ENCODE data around the gene FAM162A.

Gene FAM162A

DNA sequence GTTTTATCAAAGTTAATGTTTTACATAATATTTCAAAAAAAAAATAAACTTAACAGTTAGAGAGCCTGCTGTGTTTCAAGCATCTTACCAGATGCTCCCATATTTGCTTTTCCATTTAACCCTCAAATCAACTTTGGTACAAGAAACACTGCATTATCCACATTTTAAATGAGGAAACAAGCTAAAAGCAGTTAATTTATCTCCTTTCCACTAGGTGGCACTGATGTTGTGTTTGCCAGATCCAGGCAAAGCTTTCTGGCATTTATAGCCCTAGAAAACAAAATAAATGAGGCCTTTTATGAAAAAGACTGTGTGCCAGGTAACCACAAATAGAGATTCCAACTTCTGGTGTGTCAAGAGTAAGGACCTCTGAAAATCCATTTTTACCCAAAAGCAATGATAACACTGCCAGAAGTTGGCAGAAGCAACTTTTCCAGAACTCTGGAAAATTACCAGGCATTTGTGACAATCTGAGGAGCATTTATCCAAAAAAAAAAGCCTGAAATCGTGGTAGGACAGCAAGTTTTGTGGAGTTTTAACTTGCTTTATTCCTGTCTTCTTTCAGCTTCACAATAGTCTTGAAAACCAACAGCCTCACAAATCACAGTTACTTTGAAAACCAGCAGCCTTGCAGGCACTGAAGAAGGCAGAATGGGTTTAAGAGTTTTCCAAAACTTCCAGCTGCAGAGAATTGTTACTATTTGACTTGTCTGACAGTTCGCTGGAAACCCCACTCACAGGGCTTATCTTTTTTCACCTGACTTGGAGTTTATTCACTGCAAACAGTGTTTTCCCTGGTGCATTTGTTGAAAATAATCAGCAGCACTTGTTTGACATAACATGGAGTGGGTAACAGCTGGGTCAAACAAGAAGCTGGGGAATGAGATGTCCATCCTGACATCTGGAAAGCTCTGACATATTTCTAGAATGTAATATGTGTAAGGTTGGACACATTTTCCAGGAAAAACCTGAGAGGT, 9.2 kb downstream of the FAM162A start:
- in situ Hi-C loops (cut with HindIII; ENCODE audit: low sequenced_read_pairs): no loop called here
- no peak overlapping the region for H3K4me3 ChIP-seq (ENCODE audit: low read depth, low read length)
- TF ChIP-seq CTCF (IDR thresholded peaks at IDR 0.05; ENCODE audit: low read depth, low read length): peak; percentile 67
- DNase-seq (ENCODE audit: low read depth, low spot score): peak; percentile 65

GRCh38 chr3:122394173-122394572, 10.2 kb downstream of the FAM162A start:
- H3K4me3 ChIP-seq (ENCODE audit: low read depth, low read length): no peak overlapping the region
- TF ChIP-seq CTCF (IDR thresholded peaks at IDR 0.05; ENCODE audit: low read depth, low read length): no peak
- in situ Hi-C loops (cut with HindIII; ENCODE audit: low sequenced_read_pairs): no loop called here
- no peak for DNase-seq (ENCODE audit: low read depth, low spot score)

GRCh38 chr3:122395582-122395981, 11.6 kb downstream of the FAM162A start:
- in situ Hi-C loops (cut with HindIII; ENCODE audit: low sequenced_read_pairs): no loop called here
- no peak for DNase-seq (ENCODE audit: low read depth, low spot score)
- TF ChIP-seq CTCF (IDR thresholded peaks at IDR 0.05; ENCODE audit: low read depth, low read length): no peak
- no peak overlapping the region for H3K4me3 ChIP-seq (ENCODE audit: low read depth, low read length)

- in situ Hi-C loops (cut with HindIII; ENCODE audit: low sequenced_read_pairs): no loop called here
- TF ChIP-seq CTCF (IDR thresholded peaks at IDR 0.05; ENCODE audit: low read depth, low read length): no peak
These were observed 12.5 kb downstream of the FAM162A start for GRCh38 chr3:122396511-122396910.

GRCh38 chr3:122397201-122397600, 13.2 kb downstream of the FAM162A start:
- no peak for TF ChIP-seq CTCF (IDR thresholded peaks at IDR 0.05; ENCODE audit: low read depth, low read length)
- in situ Hi-C loops (cut with HindIII; ENCODE audit: low sequenced_read_pairs): no loop called here
- no peak for DNase-seq (ENCODE audit: low read depth, low spot score)
- H3K4me3 ChIP-seq (ENCODE audit: low read depth, low read length): no peak overlapping the region

More at GRCh38 chr3:122396511-122396910, 12.5 kb downstream of the FAM162A start:
- no peak overlapping the region for H3K4me3 ChIP-seq (ENCODE audit: low read depth, low read length)
- no peak for DNase-seq (ENCODE audit: low read depth, low spot score)

- no peak for DNase-seq (ENCODE audit: low read depth, low spot score)
- no peak overlapping the region for H3K4me3 ChIP-seq (ENCODE audit: low read depth, low read length)
- TF ChIP-seq CTCF (IDR thresholded peaks at IDR 0.05; ENCODE audit: low read depth, low read length): no peak
- in situ Hi-C loops (cut with HindIII; ENCODE audit: low sequenced_read_pairs): no loop called here
These were observed 14.9 kb downstream of the FAM162A start for GRCh38 chr3:122398920-122399319.

All from astrocyte of the spinal cord (primary cell).